Panc1 (cell line): Measurements from ENCODE around the gene TRANK1. TPM values are rescaled to one million over a fixed set of nuclear protein-coding genes. Genes with fewer than 3 reads are reported as not detected.

Experiments used
- ATAC-seq: fragments of 200-7000 bp; cut with Tn5 transposase; 2 replicates; pipeline ENCODE4 v1.9.1; 2020; ENCODE audit warnings: mild to moderate bottlenecking, moderate library complexity
- BruUV-seq: library from RNA; stranded (reverse); fragments of 400-500 nt; replicated peaks from 2 replicates; lab custom pipeline; 2021; lab: Mats Ljungman, UMichigan
- CTCF ChIA-PET: fragments of 300-600 bp; sonication (Branson Sonifier 250); formaldehyde crosslinking; loops from one replicate; lab custom pipeline; 2022; ENCODE audit warnings: antibody characterized with exemption; lab: Charles Lee
- POLR2A ChIA-PET: fragments of 300-600 bp; sonication (Branson Sonifier 250); formaldehyde crosslinking; loops from one replicate; lab custom pipeline; 2022; ENCODE audit warnings: antibody characterized with exemption; lab: Charles Lee
- DNase-seq: peaks from one replicate; pipeline ENCODE4 v3.0.0-alpha.2; 2010; ENCODE audit warnings: low read depth, low spot score
- H3K27ac ChIP-seq: 2 replicates; pipeline ENCODE4 v1.5.1; 2011; ENCODE audit warnings: mild to moderate bottlenecking, low read length, inconsistent platforms
- H3K27me3 ChIP-seq: fragments of 200-500 bp; sonication (Bioruptor generic); 2 replicates; pipeline ENCODE4 v1.6.0; 2014; ENCODE audit warnings: low read length, inconsistent platforms; ENCODE audit not compliant: control insufficient read depth, insufficient read depth
- H3K36me3 ChIP-seq: fragments of 200-500 bp; sonication (Bioruptor generic); 2 replicates; pipeline ENCODE4 v1.5.1; 2014; ENCODE audit warnings: inconsistent platforms, mild to moderate bottlenecking, low read length, moderate library complexity; ENCODE audit not compliant: control insufficient read depth, insufficient read depth
- H3K4me1 ChIP-seq: 2 replicates; pipeline ENCODE4 v1.5.1; 2011; ENCODE audit warnings: inconsistent platforms, mild to moderate bottlenecking, low read length, moderate library complexity; ENCODE audit not compliant: control insufficient read depth, insufficient read depth
- H3K4me3 ChIP-seq, 2 experiments: 2 replicates each; pipeline ENCODE4 v1.5.1; 2011 to 2012; ENCODE audit warnings: low read depth in 2 of 2, low read length in 2 of 2, mild to moderate bottlenecking in 2 of 2, inconsistent platforms in 1 of 2, moderate library complexity in 1 of 2
- H3K9me3 ChIP-seq: fragments of 200-500 bp; sonication (Bioruptor generic); 2 replicates; pipeline ENCODE4 v1.5.1; 2014; ENCODE audit warnings: low read depth, mild to moderate bottlenecking, inconsistent platforms, low read length, moderate library complexity; ENCODE audit not compliant: control insufficient read depth, insufficient read depth
- POLR2AphosphoS5 ChIP-seq: IDR thresholded peaks from 2 replicates; pipeline ENCODE4 v1.6.1; 2012; ENCODE audit warnings: mild to moderate bottlenecking, low read depth, low read length, moderate library complexity
- REST ChIP-seq, 2 experiments: IDR thresholded peaks; 2 replicates each; pipeline ENCODE4 v1.6.1; 2011 to 2012; ENCODE audit warnings: low read depth in 2 of 2, control low read depth in 1 of 2, low read length in 1 of 2, mild to moderate bottlenecking in 1 of 2, moderate library complexity in 1 of 2; ENCODE audit not compliant: insufficient read depth in 1 of 2
- SIN3A ChIP-seq: IDR thresholded peaks from 2 replicates; pipeline ENCODE4 v1.6.1; 2012; ENCODE audit warnings: low read depth, mild to moderate bottlenecking, low read length, moderate library complexity, borderline replicate concordance; ENCODE audit not compliant: insufficient read depth
- TCF7L2 ChIP-seq: IDR thresholded peaks from 2 replicates; pipeline ENCODE4 v1.6.1; 2011; ENCODE audit warnings: mild to moderate bottlenecking, low read depth, low read length, inconsistent platforms
- in situ Hi-C: cut with HindIII; loops from 2 replicates; pipeline ENCODE4 v1.10.0; 2016; ENCODE audit warnings: low sequenced_read_pairs, low pct_unique_long_range_greater_than_20kb
- intact Hi-C: fragments of 100-400 bp; cut with micrococcal nuclease; formaldehyde crosslinking; loops from one replicate; pipeline ENCODE4 v1.10.0; 2022; ENCODE audit not compliant: unreplicated experiment
- total RNA-seq: library from RNA; stranded (reverse); gene quantifications from one replicate; pipeline ENCODE4 v1.2.1, GENCODE V29; 2021; ENCODE audit not compliant: unreplicated experiment
- TF ChIP-seq, protein P1 (sequence below): fragments of 450-650 bp; IDR thresholded peaks from 2 replicates; pipeline ENCODE4 v1.5.1; 2017; ENCODE audit warnings: mild to moderate bottlenecking

TRANK1 gene
- total RNA-seq, 1 experiment from 2014 or later, result 3.2 TPM

DNA sequence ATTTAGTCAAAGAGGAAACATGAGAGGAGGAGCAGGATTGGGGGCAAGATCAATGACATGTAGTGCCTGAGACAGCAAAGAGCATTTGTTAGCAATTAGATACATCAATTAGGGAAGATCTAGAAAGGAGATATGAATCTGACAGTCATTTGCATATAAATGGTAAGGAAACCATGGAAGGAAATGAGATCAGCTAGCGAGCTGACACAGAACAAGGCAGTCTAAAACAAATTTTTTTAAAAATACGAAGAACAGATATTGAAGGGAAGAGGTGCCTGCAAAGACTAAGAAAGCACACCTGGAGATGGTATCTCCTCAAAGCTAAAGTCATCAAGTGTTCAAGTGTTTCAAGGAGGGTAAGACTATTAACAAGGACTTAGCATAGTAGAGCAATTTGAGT lies 43.5 kb upstream of the TRANK1 start:
- ATAC-seq, result no peak
- no TSS peak for BruUV-seq
- Histone ChIP-seq H3K4me3 (no peak overlapping the region), H3K4me1 (peaks cover 21% of the 10 kb centered on the region), H3K27me3 (no peaks in the 10 kb centered on the region), H3K36me3 (peaks cover 20% of the 10 kb centered on the region), H3K27ac (no peak overlapping the region), H3K9me3 (no peaks in the 10 kb centered on the region)
- TF ChIP-seq, protein P1, sequence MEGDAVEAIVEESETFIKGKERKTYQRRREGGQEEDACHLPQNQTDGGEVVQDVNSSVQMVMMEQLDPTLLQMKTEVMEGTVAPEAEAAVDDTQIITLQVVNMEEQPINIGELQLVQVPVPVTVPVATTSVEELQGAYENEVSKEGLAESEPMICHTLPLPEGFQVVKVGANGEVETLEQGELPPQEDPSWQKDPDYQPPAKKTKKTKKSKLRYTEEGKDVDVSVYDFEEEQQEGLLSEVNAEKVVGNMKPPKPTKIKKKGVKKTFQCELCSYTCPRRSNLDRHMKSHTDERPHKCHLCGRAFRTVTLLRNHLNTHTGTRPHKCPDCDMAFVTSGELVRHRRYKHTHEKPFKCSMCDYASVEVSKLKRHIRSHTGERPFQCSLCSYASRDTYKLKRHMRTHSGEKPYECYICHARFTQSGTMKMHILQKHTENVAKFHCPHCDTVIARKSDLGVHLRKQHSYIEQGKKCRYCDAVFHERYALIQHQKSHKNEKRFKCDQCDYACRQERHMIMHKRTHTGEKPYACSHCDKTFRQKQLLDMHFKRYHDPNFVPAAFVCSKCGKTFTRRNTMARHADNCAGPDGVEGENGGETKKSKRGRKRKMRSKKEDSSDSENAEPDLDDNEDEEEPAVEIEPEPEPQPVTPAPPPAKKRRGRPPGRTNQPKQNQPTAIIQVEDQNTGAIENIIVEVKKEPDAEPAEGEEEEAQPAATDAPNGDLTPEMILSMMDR, result no peak
- TF ChIP-seq POLR2AphosphoS5 (no peak), TCF7L2 (no peak), REST (IDR thresholded peaks at IDR 0.05; ENCODE audit: insufficient read depth in 1 of 2, low read depth in 2 of 2, low read length in 1 of 2) (no peak), SIN3A (no peak)
- intact Hi-C loops (no loop called here), in situ Hi-C loops (no loop called here)
- CTCF ChIA-PET, result no interaction called here
- DNase-seq, result no peak
- POLR2A ChIA-PET, result no interaction called here

- Histone ChIP-seq H3K9me3 (no peaks in the 10 kb centered on the region), H3K4me1 (no peaks in the 10 kb centered on the region), H3K4me3 (no peak overlapping the region), H3K27me3 (no peaks in the 10 kb centered on the region), H3K36me3 (no peaks in the 10 kb centered on the region; the same call in 1 of the 2 replicates), H3K27ac (no peak overlapping the region)
- BruUV-seq, result no TSS peak
- ATAC-seq, result no peak
- ChIA-PET POLR2A (no interaction called here), CTCF (interaction anchor here (0.7 kb wide), 1 partner anchor 226 kb away, joined by 4 read pairs; no protein-coding TSS in a partner anchor)
- intact Hi-C loops, result no loop called here
- in situ Hi-C loops, result no loop called here
- no peak for TF ChIP-seq SIN3A
- TF ChIP-seq TCF7L2, result no peak
- no peak for TF ChIP-seq REST (IDR thresholded peaks at IDR 0.05; ENCODE audit: insufficient read depth in 1 of 2, low read depth in 2 of 2, low read length in 1 of 2)
- no peak for TF ChIP-seq POLR2AphosphoS5
- TF ChIP-seq, protein P1, result no peak
- no peak for DNase-seq
Observed at GRCh38 chr3:36981006-36981405, 36.2 kb upstream of the TRANK1 start.
